GM13977 (cell line): ENCODE data around the gene HM13.

Source experiments
- DNase-seq: peaks from one replicate; pipeline ENCODE4 v3.0.0; 2012; ENCODE audit warnings: low spot score
- CTCF ChIP-seq: IDR thresholded peaks from 2 replicates; pipeline ENCODE4 v1.5.1; 2012; ENCODE audit warnings: mild to moderate bottlenecking, control low read depth; ENCODE audit not compliant: insufficient read depth; ENCODE audit errors: extremely low read depth, missing control alignments
- in situ Hi-C: fragments of 300-500 bp; cut with MboI; formaldehyde crosslinking; loops from one replicate; pipeline ENCODE4 v1.12.0; 2022; ENCODE audit warnings: low sequenced_read_pairs, low pct_unique_long_range_greater_than_20kb, mixed read lengths, inconsistent platforms; ENCODE audit not compliant: unreplicated experiment

The HM13 gene

GRCh38 chr20:31596831-31597480, 82.7 kb downstream of the HM13 start:
- TF ChIP-seq CTCF: no peak
- in situ Hi-C loops: no loop called here
- DNase-seq: no peak

- TF ChIP-seq CTCF: no peak
- no peak for DNase-seq
- in situ Hi-C loops: no loop called here
These were observed 83.2 kb downstream of the HM13 start for GRCh38 chr20:31597481-31597855.

GRCh38 chr20:31602431-31602778, 88.2 kb downstream of the HM13 start:
- in situ Hi-C loops: no loop called here
- peak; percentile 11 for DNase-seq
- no peak for TF ChIP-seq CTCF

- peak; percentile 85 for DNase-seq
- in situ Hi-C loops: no loop called here
These were observed 88.7 kb downstream of the HM13 start for GRCh38 chr20:31602779-31603441.

DNA sequence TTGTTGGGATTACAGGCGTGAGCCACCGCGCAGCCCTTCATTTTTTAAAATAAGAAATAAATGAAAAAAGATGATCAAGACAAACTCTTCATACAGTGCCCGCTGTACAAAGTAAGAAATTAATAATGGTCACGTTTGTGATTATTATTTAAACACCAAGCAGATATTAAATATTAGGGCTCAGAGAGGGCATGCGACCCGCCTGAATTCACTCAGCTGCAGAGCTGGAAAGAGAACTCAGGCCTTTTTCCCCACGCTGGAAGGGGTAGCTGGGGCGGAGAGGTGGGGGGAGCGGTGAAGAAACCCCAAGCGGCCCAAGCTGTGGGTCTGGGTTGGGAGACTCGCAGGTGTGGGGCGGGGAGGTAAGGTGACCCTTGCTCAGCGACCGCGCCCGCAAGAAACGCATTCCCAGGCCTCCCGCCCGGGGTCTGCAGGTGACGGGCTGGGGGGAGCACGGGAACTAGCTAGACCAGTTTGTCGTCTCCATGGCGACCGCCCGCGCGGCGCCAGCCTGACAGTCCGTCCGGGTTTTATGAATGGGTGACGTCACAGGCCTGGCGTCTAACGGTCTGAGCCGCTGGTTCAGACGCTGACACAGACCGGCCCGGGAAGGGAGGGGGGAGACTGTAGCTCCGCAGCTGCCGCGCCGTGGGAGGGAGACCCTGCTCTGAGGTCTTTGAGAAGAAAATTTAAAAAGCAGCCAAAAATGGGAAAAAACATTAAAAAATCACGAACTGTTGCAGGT, 89.8 kb downstream of the HM13 start:
- in situ Hi-C loops: no loop called here
- TF ChIP-seq CTCF: no peak
- peak; percentile 90 for DNase-seq

More at GRCh38 chr20:31602779-31603441, 88.7 kb downstream of the HM13 start:
- no peak for TF ChIP-seq CTCF

- in situ Hi-C loops: no loop called here
- TF ChIP-seq CTCF: no peak
- no peak for DNase-seq
These were observed 90.4 kb downstream of the HM13 start for GRCh38 chr20:31604567-31605030.
